ENCODE results near the gene FRY. TPM values are rescaled to one million over a fixed set of nuclear protein-coding genes. Genes with fewer than 3 reads are reported as not detected.

Gene FRY
- total and polyA plus RNA-seq, 10 of the 15 experiments (the other 5 are each of a cell fraction or from before 2014, with no cell fraction given) = 0.18 to 1.4 (median 0.30) TPM

GRCh38 chr13:32201809-32202208 is 170.2 kb downstream of the FRY start:
- TF ChIP-seq ETV6 (conservative IDR thresholded peaks at IDR 0.05 in 1 of 2, IDR thresholded peaks at IDR 0.05 in 1 of 2; ENCODE audit: borderline replicate concordance in 1 of 2, low read depth in 1 of 2) (no peak), ZNF207 (IDR thresholded peaks at IDR 0.05; ENCODE audit: borderline replicate concordance) (no peak), GATAD2B (conservative IDR thresholded peaks at IDR 0.05; ENCODE audit: low read depth) (no peak), NKRF (conservative IDR thresholded peaks at IDR 0.05) (no peak), MTA2 (IDR thresholded peaks at IDR 0.05; ENCODE audit: low read depth) (no peak), SMARCA5 (IDR thresholded peaks at IDR 0.05) (no peak), SUPT20H (IDR thresholded peaks at IDR 0.05; ENCODE audit: borderline replicate concordance, control insufficient read depth, low read depth, low read length) (no peak), E2F4 (IDR thresholded peaks at IDR 0.05; ENCODE audit: low read depth, low read length) (no peak), CUX1 (IDR thresholded peaks at IDR 0.05; ENCODE audit: insufficient replicate concordance, low read depth, low read length) (no peak), TBL1XR1 (IDR thresholded peaks at IDR 0.05; ENCODE audit: low read depth, low read length) (no peak), IRF3 (IDR thresholded peaks at IDR 0.05) (no peak), JUND (IDR thresholded peaks at IDR 0.05; ENCODE audit: low read depth, low read length) (no peak)
- no peaks in the 10 kb centered on the region for H3K36me3 ChIP-seq (ENCODE audit: control insufficient read depth in 2 of 2, insufficient read depth in 2 of 2, low read length in 1 of 2)
- CTCF ChIA-PET = no interaction called here
- SMC1A ChIA-PET (ENCODE audit: uncharacterized antibody, unreplicated experiment) = no interaction called here
- H4K20me1 ChIP-seq (ENCODE audit: control insufficient read depth, insufficient read depth) = no peaks in the 10 kb centered on the region
- H3K27ac ChIP-seq (ENCODE audit: control insufficient read depth, insufficient read depth) = no peak overlapping the region
- H3K9me3 ChIP-seq (replicated peaks; ENCODE audit: control insufficient read depth, insufficient read depth, low read length) = no peaks in the 10 kb centered on the region
- H3K27me3 ChIP-seq (replicated peaks in 1 of 2; ENCODE audit: control insufficient read depth in 2 of 2, insufficient read depth in 2 of 2, low read length in 1 of 2) = peaks cover 0 to 2% of the 10 kb centered on the region in 2 experiments; a peak in 1 of 4 replicates
- H3K4me2 ChIP-seq (ENCODE audit: control insufficient read depth, insufficient read depth) = no peak overlapping the region
- POLR2A ChIA-PET = no interaction called here
- no peaks in the 10 kb centered on the region for H3K79me2 ChIP-seq (ENCODE audit: control insufficient read depth, insufficient read depth, low read length)
- RAD21 ChIA-PET (ENCODE audit: unreplicated experiment) = no interaction called here
- no peak overlapping the region for H2AFZ ChIP-seq (ENCODE audit: control insufficient read depth, low read depth, low read length)
- in situ Hi-C loops (cut with MboI) (no loop called here), intact Hi-C loops (cut with micrococcal nuclease; ENCODE audit: unreplicated experiment) (no loop called here)
- DNase-seq (ENCODE audit: low read depth, low spot score) (no peak), FAIRE-seq (no peak), ATAC-seq (no peak)
- no peak overlapping the region for H3K9ac ChIP-seq (ENCODE audit: control insufficient read depth, insufficient read depth, low read length)
- BruUV-seq (replicated peaks) = no TSS peak
- no peak overlapping the region for H3K4me3 ChIP-seq
- no peaks in the 10 kb centered on the region for H3K4me1 ChIP-seq (ENCODE audit: control insufficient read depth, insufficient read depth, low read length)
- WGBS (ENCODE audit: insufficient coverage, insufficient replicate concordance, low lambda C conversion rate, missing lambda C conversion rate) = 48% methylated on average over 4 of the region's 4 CpGs
